WERI-Rb-1 (cell line): ENCODE results near the gene PM20D1.
"Not testable (repeated sequence)": the region's sequence is repeated elsewhere in the genome, so short reads cannot be mapped to it uniquely, and the experiment has no call there.

Experiments
- DNase-seq: peaks from one replicate; pipeline ENCODE4 v3.0.0-alpha.2; 2020
- H3K27ac ChIP-seq: fragments of 250-450 bp; sonication (Bioruptor Pico); 2 replicates; pipeline ENCODE4 v1.5.1; 2020; ENCODE audit warnings: mild to moderate bottlenecking, moderate library complexity
- H3K27me3 ChIP-seq: fragments of 250-450 bp; sonication (Bioruptor Pico); 2 replicates; pipeline ENCODE4 v1.5.1; 2021; ENCODE audit warnings: mild to moderate bottlenecking, low read depth, moderate library complexity; ENCODE audit not compliant: insufficient read depth, severe bottlenecking
- H3K36me3 ChIP-seq: fragments of 250-450 bp; sonication (Bioruptor Pico); 2 replicates; pipeline ENCODE4 v1.5.1; 2020; ENCODE audit warnings: mild to moderate bottlenecking, moderate library complexity
- H3K4me3 ChIP-seq: 2 replicates; pipeline ENCODE4 v1.5.1; 2011; ENCODE audit warnings: low read depth, mild to moderate bottlenecking, control low read depth, low read length
- H3K9me3 ChIP-seq: fragments of 250-450 bp; sonication (Bioruptor Pico); 2 replicates; pipeline ENCODE4 v1.5.1; 2021; ENCODE audit warnings: mild to moderate bottlenecking, moderate library complexity; ENCODE audit not compliant: severe bottlenecking
- TF ChIP-seq, protein P1 (sequence below): IDR thresholded peaks from 2 replicates; pipeline ENCODE4 v1.5.1; 2011; ENCODE audit warnings: low read depth, mild to moderate bottlenecking, control low read depth, inconsistent platforms, low read length

PM20D1 gene

DNA sequence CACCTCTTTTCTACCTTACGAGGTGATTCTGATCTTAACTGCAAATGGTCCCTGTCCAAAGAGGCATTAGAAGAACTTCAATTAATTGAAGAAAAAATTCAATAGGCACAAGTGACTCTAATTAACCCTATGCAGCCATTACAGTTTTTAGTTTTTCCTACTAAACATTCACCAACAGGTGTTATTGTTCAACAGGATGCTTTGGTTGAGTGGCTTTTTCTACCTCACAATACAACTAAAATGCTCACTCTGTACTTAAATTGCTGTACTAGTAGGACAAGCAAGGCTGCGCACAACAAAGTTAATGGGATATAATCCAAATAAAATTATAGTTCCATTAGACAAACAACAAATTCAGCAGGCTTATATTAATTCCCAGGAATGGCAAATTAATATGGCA lies 11.6 kb upstream of the PM20D1 start:
- Histone ChIP-seq H3K9me3 (peaks cover 19% of the 10 kb centered on the region), H3K36me3 (no peaks in the 10 kb centered on the region), H3K27ac (no peak overlapping the region), H3K27me3 (no peaks in the 10 kb centered on the region), H3K4me3 (no peak overlapping the region)
- TF ChIP-seq, protein P1, sequence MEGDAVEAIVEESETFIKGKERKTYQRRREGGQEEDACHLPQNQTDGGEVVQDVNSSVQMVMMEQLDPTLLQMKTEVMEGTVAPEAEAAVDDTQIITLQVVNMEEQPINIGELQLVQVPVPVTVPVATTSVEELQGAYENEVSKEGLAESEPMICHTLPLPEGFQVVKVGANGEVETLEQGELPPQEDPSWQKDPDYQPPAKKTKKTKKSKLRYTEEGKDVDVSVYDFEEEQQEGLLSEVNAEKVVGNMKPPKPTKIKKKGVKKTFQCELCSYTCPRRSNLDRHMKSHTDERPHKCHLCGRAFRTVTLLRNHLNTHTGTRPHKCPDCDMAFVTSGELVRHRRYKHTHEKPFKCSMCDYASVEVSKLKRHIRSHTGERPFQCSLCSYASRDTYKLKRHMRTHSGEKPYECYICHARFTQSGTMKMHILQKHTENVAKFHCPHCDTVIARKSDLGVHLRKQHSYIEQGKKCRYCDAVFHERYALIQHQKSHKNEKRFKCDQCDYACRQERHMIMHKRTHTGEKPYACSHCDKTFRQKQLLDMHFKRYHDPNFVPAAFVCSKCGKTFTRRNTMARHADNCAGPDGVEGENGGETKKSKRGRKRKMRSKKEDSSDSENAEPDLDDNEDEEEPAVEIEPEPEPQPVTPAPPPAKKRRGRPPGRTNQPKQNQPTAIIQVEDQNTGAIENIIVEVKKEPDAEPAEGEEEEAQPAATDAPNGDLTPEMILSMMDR = no peak
- no peak for DNase-seq

DNA sequence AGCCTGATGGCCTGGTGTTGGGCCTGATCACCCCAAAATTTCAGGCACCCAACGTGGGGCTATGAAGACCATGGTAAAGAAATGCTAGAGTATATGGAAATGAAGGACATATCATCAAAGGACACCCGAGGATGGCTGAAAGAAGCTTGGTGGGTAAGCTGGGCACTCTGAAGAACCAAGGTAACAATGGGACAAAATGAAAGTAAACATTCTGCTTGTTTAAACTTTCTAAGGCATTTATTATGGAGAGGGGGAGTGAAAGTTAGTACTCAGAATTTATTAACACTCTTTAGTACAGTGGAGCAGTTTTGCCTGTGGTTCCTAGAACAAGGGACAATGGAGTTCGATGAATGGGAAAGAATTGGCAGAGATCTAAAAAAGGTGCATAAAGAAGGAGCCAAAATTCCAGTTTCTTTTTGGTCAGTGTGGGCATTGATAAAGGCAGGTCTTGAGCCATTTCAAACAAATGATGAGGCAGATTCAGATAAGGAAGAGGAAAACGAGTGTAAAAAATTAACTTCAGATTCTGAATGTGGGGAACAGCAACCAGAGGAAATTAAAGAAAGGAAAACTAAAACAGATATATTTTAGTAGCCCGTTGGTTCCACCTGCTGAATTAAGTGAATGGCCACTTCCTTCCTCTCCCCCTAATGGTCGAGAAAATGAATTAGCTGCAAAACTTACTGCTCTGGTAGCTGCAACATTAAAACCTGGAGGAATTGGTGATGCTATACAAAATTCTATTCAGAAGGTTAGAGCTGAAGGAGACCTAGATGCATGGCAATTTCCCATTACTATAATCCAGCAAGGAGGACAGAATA lies 8.4 kb upstream of the PM20D1 start:
- no peak for DNase-seq
- Histone ChIP-seq H3K27me3 (no peaks in the 10 kb centered on the region), H3K4me3 (no peak overlapping the region)

GRCh38 chr1:205857501-205857900 lies 7.6 kb upstream of the PM20D1 start:
- H3K9me3 ChIP-seq = peaks cover 30% of the 10 kb centered on the region
- H3K27me3 ChIP-seq, H3K36me3 ChIP-seq, DNase-seq, H3K4me3 ChIP-seq, H3K27ac ChIP-seq: not testable (repeated sequence)

More for the DNA sequence above, 8.4 kb upstream of the PM20D1 start:
- H3K27ac ChIP-seq = no peak overlapping the region
- H3K9me3 ChIP-seq = peaks cover 25% of the 10 kb centered on the region
- H3K36me3 ChIP-seq = no peaks in the 10 kb centered on the region
- TF ChIP-seq, protein P1 = no peak

DNA sequence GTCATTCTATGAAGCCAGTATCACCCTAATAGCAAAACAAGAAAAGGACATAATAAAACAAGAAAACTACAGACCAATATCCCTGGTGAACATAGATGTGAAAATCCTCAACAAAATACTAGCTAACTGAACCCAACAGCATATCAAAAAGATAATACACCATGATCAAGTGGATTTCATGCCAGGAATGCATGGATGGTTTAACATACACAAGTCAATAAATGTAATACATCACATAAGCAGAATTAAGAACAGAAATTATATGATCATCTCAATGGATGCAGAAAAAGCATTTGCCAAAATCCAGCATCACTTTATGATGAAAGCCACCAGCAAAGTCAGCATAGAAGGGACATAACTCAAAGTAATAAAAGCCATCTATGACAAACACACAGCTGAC lies 6.5 kb upstream of the PM20D1 start:
- TF ChIP-seq, protein P1 = no peak
- no peak for DNase-seq
- H3K4me3 ChIP-seq = no peak overlapping the region
- H3K9me3 ChIP-seq = peaks cover 23% of the 10 kb centered on the region
- no peaks in the 10 kb centered on the region for H3K27me3 ChIP-seq
- H3K36me3 ChIP-seq = no peaks in the 10 kb centered on the region
- no peak overlapping the region for H3K27ac ChIP-seq

GRCh38 chr1:205852969-205853368 lies 3.0 kb upstream of the PM20D1 start:
- TF ChIP-seq, protein P1 = no peak
- no peak for DNase-seq
- Histone ChIP-seq H3K27me3 (no peaks in the 10 kb centered on the region), H3K4me3 (no peak overlapping the region), H3K27ac (no peak overlapping the region), H3K36me3 (no peaks in the 10 kb centered on the region), H3K9me3 (peaks cover 17% of the 10 kb centered on the region)

DNA sequence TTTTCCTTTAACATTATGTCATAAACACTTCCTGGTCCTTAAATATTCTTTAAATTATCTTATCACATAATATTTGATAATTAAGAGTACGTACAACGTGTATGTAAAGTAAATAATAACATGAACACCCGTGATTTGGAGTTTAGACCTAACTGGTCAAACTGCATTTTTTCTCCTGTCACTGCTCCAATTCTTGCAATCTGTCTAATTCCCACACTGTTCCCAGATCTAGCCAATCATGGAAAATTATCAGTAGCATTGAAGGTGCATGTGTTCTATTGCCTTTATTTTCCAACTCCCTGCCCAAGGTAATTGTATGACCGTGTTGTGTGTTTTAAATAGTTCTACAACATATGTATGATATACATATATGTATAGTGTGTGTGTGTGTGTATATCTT lies 2.1 kb upstream of the PM20D1 start:
- no peak overlapping the region for H3K4me3 ChIP-seq
- H3K36me3 ChIP-seq = no peaks in the 10 kb centered on the region
- no peak for DNase-seq
- TF ChIP-seq, protein P1 = no peak
- H3K27me3 ChIP-seq = no peaks in the 10 kb centered on the region
- H3K9me3 ChIP-seq = peaks cover 17% of the 10 kb centered on the region
- no peak overlapping the region for H3K27ac ChIP-seq
